ENCODE data around the gene LSM12.

GRCh38 chr17:44082256-44082927 is 15.9 kb upstream of the LSM12 start:
- TF ChIP-seq, protein P1, sequence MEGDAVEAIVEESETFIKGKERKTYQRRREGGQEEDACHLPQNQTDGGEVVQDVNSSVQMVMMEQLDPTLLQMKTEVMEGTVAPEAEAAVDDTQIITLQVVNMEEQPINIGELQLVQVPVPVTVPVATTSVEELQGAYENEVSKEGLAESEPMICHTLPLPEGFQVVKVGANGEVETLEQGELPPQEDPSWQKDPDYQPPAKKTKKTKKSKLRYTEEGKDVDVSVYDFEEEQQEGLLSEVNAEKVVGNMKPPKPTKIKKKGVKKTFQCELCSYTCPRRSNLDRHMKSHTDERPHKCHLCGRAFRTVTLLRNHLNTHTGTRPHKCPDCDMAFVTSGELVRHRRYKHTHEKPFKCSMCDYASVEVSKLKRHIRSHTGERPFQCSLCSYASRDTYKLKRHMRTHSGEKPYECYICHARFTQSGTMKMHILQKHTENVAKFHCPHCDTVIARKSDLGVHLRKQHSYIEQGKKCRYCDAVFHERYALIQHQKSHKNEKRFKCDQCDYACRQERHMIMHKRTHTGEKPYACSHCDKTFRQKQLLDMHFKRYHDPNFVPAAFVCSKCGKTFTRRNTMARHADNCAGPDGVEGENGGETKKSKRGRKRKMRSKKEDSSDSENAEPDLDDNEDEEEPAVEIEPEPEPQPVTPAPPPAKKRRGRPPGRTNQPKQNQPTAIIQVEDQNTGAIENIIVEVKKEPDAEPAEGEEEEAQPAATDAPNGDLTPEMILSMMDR (IDR thresholded peaks at IDR 0.05; ENCODE audit: low read length): no peak
- TF ChIP-seq EZH2 (IDR thresholded peaks at IDR 0.05; ENCODE audit: borderline replicate concordance, low read length): no peak

All from OCI-LY1 (cell line).